GM23338 (cell line): Measurements from ENCODE around the gene ENTPD8.

Experiments used
- CTCF ChIP-seq, 2 experiments: fragments of 200-600 bp in 1 of 2; sonication (generic) in 1 of 2; conservative IDR thresholded peaks; 2 replicates each; pipeline versions ENCODE4 v1.5.1 to v1.6.1; 2016 to 2017; ENCODE audit warnings: antibody characterized with exemption in 2 of 2, low read depth in 2 of 2, mild to moderate bottlenecking in 2 of 2, moderate library complexity in 1 of 2
- EZH2 ChIP-seq: fragments of 200-600 bp; sonication (generic); IDR thresholded peaks from one replicate; pipeline ENCODE4 v1.8.0; 2017; ENCODE audit warnings: antibody characterized with exemption, mild to moderate bottlenecking, low read depth; ENCODE audit not compliant: unreplicated experiment
- EZH2phosphoT487 ChIP-seq: fragments of 200-600 bp; sonication (generic); IDR thresholded peaks from one replicate; pipeline ENCODE4 v1.8.1; 2018; ENCODE audit warnings: antibody characterized with exemption; ENCODE audit not compliant: unreplicated experiment
- JUNB ChIP-seq: IDR thresholded peaks from one replicate; pipeline ENCODE4 v1.6.1; 2016; ENCODE audit warnings: antibody characterized with exemption; ENCODE audit not compliant: unreplicated experiment
- POLR2AphosphoS5 ChIP-seq: IDR thresholded peaks from 2 replicates; pipeline ENCODE4 v1.6.1; 2016; ENCODE audit warnings: antibody characterized with exemption, low read depth

DNA sequence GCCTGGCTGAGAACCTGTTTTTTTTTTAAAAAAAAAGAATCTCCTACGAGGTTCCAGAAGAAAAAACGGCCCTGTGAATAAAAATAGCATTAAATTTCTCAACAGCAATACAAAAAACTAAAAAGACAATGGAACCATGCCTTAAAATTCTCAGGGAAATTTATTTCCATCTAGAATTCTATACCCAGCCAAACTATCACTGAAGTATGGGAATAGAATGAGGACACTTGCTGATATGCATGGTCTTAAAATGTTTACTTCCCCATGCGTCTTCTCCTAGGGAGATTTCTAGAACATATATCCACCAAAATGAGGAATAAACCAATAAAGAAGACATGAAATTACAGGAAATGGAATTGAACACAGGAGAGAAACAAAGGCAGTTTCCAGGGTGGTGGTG is 34.5 kb upstream of the ENTPD8 start:
- TF ChIP-seq CTCF (conservative IDR thresholded peaks at IDR 0.05; ENCODE audit: low read depth in 2 of 2) (no peak), EZH2phosphoT487 (no peak), EZH2 (no peak), JUNB (no peak), POLR2AphosphoS5 (no peak)
